ENCODE measurements around the gene CREB3L2.

Gene CREB3L2

DNA sequence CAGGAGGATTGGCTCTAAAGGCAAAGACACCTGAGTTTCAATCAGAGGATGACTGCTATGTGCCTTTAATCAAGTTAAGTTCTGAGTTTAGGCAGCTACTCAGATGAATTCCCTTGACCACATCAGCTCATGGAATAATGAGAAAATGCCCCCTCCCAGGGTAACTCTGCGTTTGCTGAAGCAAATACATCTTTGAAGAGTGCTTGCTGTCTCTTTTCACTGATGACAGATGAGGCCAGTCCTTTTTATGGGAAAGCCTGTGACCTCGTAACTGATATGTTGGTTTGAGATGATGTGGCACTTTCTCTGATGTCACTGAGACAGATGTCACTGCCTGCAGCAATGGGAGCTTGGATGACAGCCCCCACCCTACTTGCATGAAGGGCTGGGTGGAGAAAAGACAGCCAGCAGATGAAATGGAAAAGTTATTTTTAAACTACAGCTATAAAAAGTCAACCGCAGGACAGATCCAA is 111.4 kb downstream of the CREB3L2 start:
- no peak for DNase-seq

DNA sequence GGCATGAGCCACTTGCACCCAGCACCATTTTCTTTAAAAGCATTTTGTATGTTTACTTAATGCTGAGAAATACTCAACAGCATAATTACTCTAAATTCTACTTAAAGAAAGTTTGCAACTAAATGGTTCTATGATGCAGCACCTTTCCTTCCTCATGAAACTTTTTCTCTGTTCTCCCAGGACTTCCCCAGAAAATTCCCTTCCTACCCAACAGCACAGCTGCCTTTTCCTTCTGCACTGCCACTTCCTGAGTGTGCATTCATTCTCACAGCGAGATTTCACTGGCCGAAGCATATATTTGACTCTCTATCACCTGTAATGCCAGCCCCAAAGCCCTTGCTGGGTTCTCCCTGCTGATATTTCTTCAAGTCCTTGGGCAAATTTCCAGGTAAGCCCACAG is 113.6 kb downstream of the CREB3L2 start:
- DNase-seq, result no peak

DNA sequence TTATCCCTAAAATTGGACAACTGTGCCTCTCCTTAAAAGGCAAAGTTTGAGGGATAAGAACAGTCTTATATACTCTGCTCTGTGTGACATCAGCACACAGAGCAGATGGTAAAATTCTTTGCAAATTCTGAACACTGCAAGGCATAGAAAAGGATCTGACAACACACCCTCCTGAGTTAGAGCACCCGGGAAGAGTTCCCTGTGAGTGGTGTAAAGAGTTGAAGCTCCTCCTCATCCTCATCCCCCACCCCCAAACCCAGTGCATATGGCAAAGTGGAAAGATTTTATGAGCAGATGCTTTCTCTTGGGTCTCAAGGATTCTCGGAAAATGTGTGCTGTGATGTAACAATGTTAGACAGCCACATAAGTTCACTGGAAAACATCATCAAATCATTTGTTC is 115.1 kb downstream of the CREB3L2 start:
- no peak for DNase-seq

DNA sequence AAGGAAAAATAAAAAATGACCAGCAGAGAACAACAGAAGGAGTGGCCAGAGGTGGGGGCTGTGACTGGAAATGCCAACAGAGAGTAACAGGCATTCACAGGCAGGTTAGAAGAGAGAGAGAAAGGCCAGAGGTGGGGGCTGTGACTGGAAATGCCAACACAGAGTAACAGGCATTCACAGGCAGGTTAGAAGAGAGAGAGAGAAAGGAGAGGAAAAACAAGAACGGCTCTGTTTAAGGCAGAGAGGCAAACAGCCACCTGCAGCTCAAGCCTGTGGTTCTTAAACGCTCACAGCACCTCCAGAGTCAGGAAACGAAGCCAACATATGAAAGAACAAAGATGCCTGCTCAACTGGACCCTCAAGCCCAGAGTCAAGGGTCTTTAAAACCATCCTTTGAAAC is 115.6 kb downstream of the CREB3L2 start:
- no peak for DNase-seq

DNA sequence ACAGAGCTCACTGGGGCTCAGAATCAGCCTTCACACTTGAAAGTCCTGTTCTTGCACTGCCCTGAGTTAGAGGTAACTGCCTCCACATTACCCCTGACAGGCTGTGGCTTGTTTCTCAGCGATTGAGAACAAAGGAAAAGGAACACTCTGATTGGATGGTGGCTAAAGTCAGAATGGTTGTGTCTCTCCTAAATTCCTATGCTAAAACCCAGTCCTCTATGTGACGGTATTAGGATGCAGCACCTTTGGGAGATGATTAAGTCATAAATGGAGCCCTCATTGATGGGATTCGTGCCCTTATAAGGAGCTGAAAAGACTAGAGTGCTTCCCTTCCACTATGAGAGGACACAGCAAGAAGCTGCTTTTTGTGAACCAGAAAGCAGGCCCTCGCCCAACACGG is 116.2 kb downstream of the CREB3L2 start:
- no peak for DNase-seq

DNA sequence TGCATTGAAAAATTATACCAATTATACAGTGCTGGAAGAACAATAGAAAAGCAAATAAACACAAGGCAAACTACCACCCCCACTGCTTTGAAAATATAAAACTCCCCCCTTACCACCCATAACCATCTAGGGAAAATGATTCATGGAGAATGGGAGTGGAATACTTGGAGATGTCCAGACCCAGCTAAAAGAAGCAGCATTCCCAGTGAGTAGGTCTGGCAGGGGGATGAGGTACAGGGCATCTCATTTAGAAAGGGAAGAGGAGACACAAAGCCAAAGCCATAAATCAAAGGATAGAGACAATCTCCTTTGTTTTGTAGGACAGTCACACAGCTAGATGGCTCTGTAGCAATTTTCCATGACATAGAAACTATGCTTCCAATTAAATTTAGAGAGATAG is 119.1 kb downstream of the CREB3L2 start:
- no peak for DNase-seq

DNA sequence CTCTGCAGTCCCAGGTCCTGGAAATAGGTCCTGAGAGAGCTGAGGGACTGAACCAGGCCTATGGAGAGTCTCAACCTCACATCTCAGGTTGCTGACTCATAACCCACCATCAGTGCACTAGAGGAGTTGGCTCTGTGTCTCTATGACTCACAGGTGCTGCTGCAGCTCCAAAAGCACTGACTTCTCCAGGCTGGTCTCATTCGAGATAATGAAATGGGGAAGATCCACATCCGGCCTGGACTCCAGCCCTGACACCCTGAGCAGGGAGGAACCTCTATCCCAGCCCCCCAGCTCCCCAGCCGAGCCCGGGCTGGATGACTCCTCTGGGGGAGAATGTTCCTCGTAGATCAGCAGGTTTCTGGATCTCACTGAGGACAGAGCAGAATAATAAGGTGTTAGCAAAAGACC is 119.6 kb downstream of the CREB3L2 start:
- no peak for DNase-seq

DNA sequence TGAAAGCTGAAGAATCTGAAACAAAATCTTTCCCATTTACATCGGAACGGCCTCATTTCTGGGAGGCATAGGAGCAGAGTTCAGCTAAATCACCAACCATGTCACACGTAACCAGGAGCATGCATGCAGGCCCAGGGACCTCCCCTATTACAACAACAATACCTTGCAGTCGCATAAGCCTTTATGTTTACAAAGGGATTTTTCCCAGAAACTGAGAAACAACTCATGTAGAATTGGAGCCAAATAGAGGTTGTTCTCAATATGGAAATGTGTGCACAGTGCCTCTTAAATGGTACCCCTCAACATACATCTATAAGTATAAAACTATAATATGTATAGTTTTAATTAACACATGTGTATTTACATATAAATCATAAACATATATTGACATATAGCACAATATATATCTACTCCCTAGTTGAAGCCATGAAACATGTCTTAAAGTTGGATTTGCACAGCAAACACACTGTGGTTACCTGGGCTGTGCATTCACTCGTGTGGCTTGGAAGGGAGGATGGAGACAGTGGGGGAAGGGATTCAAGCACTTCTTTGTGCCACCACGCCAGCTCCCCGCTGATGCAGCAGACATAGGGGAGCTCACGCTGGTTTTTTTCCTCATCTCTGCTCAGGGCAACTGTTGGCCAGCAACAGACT is 120.2 kb downstream of the CREB3L2 start:
- no peak for DNase-seq

DNA sequence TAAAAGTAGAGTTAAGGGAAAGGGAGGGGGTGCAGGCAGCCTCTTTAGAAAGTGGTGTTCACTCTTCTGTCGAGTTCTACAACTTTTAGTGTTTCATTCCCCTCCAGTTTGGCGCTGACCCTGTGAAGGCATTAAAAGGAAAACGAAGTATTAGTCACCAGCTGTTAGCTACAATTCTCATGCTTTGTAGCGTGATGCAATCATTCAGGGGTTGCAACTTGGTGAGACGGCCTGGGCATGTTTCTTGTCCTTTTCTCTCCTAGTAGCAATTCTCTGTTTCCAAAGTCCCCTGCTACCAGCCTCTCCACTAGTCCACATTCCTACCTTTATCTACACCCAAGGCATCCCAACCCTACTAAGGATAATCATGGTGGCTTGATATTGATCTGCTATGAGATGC is 121.5 kb downstream of the CREB3L2 start:
- DNase-seq, result no peak

DNA sequence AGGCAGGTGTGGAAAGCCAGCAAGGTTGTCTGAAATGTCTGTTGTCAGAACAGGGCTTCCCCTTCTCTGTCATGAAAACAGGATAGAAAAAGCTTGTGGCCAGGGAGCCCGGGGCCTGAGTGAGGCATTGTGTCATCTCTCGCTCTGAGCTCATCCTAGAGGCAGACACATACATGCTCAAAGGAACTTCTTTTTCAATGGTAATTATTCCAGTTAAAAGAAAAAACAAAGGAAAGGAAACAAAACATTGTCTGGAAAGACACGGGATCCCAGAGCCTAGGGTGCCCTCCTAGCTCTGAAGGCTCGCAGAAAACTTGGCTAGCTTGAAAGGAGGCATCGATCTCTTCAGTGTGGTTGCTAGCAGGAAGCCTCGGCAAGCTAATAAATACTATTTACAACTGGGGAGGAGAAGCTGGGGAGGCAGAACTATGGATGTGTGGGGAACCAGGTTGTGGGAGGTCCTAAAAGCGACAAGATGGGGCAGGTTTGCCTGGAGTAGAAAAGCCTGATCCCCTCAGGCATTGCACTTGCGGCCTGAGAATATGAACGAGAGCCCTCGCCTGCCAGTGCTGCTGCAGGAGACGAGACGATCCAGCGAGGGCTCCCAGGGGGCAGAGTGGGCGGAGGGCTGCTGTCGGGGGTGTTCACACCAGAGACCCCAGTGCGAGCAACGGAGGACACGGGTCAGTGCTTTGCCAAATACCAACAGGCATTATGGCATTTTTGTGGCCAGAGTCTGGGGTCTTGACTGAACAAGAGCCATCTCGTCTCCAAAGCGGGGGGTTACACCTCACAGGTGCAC is 122.3 kb downstream of the CREB3L2 start:
- no peak for DNase-seq

DNA sequence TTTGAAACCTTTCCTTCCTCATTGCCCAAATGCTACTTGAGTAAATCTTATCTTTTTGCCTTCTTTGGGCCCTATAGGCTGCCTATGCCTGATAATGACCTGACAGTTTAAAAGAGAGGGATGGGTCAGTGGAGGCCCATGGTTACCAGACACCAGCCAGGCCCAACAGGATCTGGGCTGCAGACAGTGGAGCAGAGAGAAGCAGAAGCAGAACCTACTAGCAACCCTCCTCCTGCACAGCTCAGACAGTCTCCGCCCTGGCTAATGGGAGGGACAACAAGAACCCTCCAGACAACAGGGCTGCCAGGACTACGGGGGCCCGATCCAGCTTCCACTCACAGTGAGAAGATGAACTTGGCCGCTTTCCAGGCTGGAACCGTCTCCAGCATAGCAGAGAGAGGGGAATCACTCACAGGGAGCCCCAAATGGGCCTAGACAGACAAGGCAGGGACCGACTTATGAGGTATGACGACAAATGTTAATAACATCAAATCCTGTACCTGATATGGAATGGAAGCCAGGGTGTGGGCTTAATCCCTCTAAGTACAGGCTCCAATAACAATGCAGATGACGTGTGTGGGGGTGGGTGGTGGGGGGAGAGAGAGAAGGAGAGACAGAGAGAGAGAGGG is 123.4 kb downstream of the CREB3L2 start:
- DNase-seq, result no peak

DNA sequence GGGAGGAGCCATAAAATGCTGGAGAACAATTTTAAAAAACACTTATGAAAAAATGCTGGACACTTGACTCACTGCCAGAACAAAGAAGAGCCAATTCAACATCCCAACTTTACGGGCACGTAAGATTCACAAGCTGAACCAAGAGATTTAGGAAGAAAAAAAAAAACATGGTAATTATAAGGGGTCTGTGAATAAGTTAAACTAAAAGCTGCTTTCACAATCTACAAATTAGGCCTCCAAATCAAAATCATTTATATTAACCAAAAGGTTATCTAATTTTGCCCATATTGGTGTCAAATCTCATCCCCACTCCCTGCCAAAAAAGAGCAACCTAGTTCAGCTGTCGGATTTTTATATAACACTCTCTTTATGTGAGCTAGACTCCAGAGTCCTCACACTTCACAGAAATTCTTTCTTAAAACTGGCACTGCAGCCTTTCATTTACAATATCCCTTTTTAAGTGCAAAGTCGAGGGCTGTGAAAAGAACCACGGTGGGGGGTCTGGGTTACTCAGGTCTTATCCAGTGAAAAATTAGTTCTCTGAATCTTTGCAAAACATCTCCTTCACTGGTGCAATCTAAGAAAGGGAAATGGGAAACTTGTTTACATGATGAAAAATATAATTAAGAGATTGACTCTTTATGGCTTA is 124.7 kb downstream of the CREB3L2 start:
- no peak for DNase-seq

DNA sequence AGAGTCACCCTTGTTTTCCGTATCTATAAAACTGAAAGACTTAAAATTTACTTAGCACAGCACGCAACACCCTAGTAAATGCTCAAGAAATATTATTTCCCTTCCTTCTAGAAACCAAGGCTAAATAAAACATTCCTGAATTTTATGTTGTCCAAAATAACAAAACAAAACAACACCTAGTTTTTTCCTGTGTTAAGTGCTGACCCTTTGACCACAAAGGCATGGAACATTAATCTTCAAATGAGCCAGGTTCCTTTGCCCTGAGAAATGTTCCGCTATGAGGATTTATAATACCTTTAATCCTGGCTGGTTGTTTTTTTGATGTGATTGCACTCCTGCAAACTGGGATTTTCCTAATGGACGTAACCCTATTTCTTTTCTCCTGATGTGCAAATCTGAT is 126.1 kb downstream of the CREB3L2 start:
- DNase-seq, result no peak

DNA sequence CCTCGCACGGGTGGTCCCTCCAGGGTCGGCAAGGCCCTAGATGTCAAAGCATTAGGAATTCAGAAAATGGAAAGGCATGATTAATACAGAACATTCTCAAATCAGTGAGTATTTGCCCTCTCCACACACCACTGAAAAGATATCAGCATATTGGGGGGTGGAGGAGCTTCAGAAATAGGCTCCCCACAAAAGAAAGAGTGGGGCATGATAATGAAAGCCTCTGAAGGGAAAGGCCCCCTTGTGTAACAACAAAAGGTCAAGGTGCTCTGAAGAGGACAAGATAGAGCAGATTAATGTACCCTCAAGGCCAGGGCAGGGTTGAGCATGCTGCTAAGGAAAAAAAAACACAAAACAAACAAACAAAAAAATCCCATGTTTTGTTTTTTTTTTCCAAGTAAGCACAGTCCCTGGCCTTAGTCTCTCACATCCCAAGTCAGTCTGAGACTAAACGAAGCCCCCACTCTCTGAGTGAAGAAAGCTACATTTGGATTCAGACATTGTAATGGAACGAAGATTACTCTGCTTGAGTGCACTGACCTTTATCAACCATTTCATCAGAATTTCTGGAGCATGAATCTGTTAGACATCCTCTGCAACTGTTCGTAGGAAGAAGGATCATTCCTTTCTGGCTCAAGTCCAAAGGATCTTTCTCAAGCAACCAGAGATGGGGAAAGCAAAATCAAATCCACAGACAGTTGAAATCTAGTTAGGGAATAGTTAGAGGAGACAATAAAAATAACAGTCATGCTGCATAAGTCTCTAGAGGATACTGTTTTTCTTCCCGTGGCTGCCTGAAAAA is 127.7 kb downstream of the CREB3L2 start:
- DNase-seq, result no peak

DNA sequence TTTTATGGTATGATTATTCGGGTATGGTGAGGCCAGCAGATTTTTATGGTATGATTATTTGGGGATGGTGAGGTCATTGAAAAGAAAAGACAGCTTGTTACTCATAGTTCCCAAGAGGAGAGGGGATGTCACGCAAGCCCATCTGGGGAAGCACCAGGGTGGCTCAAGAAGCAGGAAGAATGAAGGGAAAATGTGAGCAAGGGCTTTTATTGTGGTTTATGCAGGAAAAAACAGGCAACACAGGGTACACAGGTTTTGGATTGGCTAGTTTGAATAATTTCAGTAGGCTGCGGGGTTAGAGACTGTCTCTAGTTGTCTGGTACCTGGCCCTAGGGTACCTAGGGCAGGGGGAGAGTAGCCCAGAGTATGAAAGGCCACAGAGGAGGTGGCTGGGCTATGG is 128.4 kb downstream of the CREB3L2 start:
- no peak for DNase-seq

DNA sequence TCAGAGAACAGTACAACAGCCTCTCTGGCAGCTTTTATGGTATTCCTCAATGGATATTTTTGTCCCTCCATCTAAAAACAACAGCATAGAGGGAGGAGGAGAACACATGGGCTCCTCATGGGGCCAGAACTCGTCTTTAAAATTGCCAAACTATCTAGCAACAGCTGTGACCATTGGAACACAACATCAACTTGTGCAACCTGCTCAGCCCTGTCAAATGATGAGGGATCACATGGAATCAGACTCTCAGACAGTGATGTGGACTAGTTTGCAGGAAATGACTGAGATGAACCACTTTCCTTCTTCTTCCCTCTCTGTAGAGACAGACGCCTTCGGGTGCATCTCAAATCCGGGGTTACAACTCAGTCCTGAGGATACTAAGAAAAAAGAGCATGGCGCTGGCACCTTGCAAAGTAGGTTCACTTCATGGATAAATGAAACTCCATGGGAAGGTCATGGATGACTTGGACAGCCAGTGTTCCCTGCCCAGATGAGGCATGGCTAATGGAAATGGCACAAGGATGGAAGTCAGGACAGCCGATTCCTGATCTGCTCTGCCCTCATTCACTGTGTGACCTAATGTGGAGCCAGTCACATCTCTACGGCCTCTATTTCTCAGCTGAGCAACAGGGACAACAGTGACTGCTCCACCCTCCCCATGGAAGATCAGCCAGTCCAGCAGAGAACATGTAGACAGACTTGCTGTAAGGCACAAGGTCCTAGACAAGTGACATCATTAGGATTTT is 130.5 kb downstream of the CREB3L2 start:
- no peak for DNase-seq

DNA sequence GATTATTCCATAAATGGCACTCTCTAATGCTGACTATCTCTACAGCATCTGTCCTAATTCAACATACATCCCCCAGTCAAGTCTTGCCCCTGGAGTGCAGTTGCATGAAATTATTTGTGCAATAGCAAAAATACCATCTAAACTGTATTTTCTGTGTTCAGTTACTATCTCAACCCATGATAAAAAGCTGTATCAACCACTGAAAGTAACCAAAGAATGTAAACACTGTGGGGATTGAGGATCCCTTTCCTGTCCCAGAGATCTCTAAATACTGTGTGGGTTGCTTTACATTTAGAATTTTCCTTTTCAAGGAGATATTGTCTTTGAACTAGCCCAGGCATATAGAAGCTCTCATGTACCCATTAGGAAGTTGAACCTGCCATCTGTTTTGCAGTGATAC is 131.2 kb downstream of the CREB3L2 start:
- DNase-seq, result no peak

DNA sequence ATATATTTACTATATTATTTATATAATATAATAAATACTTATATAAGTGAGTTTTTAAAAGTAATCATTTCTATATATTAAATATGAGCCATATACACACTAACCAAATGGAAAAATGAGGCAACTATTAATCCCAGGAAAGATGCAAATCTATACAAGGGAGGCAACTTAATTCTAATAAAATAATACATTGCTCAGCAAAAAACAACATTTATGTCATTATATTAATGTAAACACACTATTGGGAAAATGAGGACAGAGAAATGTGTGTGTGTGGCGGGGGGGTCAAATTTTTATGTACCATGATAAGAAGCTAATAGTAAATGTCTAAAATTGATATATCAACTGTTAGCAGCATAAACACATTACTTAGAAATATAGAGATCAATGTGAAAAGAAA is 131.8 kb downstream of the CREB3L2 start:
- DNase-seq, result no peak

DNA sequence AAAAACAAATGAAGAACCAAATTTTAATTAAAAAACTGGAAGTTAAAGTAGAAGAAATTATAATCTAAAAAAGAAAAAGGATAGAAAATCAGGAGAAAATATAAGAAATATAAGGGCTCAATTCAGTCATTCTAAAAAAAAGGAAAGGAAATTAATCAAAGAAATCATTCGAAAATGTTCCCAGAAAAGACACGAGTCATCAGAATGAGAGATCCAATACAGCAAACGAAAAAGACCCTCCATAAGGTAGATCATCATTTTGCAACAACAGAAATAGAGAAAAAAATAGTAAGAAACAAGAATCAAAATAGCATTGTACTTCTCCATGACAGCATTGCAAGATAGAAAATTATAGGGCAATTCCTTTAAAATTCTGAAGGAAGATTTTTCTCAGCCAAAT is 132.6 kb downstream of the CREB3L2 start:
- no peak for DNase-seq

DNA sequence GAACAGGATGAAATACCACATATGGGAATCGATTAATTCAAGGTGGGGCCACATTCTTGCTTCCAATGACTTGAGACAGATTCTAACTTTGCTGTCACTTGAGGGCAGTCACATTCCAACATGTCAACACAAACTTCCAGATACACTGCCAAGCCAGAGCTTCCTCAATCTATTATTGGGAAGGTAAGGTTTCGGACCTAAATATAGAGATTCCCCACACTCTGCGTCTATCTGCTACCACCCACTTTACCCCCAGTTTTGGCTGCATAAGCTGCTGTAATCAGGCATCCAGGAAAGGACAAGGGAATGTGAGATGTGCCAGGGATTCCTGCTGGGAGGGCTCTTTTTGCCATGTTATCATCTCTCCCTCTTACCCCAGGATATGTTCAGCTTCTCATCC is 134.6 kb downstream of the CREB3L2 start:
- DNase-seq, result no peak

DNA sequence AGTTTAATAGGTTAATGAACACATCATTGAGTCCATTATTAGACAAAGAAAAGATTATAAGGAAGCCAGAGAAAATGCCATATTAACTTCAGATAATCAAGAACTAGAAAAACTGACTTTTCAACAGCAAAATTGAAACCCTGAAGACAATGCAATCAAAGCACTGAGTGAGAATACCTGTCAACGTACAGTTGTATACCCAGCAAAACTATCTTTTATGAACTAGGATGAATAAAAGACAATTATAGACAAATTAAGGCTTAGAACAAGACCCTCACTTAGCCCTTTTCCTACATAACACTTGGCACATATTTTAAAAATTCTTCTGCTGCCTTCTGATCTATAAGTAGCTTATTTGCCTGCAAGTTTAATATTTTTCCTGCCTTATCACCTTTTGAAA is 136.1 kb downstream of the CREB3L2 start:
- DNase-seq, result no peak

DNA sequence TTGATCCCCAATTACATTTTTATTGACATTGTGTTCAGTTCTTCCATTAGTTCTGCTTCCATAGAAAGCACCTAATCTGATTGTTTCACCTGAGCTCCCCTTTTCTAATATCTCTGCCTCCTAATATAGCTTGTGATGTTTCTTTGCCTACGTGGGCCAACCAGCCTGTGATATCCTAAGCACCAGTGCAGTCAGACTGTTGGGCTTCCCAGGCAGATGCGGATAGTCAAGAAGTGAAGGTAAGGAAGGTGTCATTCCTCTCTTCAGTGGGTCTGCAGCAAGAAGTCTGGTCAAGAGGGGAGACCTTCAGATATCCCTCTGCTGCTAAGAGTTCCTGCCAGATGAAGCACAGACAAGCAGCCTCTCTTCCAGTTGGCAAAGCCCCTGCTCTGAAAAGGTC is 138.9 kb downstream of the CREB3L2 start:
- no peak for DNase-seq
